GM19438 (cell line): Measurements from ENCODE around the gene ADAM19.

Source experiments
- ATAC-seq: cut with Tn5 transposase; IDR thresholded peaks from one replicate; pipeline ENCODE4 v1.9.1; 2021; ENCODE audit warnings: low read depth; ENCODE audit not compliant: unreplicated experiment

The ADAM19 gene

DNA sequence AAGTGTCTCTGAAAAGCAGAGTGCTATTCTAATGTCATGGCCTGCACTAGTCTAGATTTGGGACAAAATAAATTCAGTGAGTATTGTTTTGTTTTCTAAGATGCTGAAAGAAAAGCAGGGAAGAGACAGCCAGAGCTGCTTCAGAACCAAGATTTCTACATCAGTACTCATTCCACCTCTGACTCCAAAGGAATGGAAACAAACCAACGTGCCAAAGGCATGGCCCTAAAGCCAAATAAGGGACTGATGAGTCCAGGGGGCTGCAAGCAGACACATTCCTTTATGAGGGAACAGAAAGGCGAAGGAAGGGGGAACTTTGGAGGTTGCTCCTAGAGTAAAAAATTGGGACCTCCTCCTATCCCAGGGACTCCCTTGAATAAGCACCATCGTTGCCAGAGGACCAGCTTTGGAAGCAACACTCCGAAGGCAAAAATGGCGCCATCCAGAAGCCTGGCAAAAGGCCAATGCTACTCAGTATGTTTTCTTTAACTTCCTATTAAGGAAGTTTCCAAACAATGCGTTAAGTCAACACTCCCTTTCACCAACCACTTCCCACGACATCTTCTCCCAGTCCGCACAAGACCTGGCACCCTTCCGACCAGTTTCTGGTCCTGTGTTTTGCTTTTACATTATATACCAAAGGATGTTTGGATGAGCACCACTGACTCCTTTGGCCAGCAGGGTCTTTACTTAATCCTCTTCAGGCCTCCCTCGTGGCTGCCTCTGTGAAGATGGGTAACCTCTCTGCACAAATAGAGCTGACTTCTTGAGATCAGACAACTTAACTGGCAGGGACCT is 31.6 kb downstream of the ADAM19 start:
- ATAC-seq, result no peak

DNA sequence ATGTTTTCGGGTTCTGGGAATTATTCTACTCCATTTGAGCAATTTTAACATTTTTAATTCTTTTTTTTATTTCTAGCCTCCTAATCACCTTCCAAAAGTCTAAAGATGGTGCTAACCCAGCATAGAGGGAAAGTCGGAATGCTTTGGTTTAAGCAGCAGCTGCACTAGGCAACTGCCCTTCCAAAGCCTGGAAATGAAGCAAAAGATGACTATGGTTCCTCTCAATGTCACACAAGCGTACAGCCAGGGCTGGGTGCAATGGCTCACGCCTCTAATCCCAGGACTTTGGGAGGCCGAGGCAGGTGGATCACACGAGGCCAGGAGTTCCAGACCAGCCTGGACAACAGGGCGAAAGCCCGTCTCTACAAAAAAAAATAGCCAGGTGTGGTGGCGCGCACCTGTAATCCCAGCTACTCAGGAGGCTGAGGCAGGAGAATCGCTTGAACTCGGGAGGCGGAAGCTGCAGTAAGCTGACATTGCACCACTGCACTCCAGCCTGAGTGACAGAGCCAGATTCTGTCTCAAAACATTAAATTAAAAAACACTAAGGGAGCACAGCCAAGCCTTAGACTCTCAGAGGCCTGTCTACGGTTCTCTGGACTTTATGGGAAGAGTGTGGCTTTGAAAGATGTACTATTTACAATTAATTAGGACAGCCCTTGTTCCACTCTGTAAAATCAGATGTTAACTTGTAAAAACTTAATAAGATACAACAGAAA is 33.1 kb downstream of the ADAM19 start:
- ATAC-seq, result no peak

DNA sequence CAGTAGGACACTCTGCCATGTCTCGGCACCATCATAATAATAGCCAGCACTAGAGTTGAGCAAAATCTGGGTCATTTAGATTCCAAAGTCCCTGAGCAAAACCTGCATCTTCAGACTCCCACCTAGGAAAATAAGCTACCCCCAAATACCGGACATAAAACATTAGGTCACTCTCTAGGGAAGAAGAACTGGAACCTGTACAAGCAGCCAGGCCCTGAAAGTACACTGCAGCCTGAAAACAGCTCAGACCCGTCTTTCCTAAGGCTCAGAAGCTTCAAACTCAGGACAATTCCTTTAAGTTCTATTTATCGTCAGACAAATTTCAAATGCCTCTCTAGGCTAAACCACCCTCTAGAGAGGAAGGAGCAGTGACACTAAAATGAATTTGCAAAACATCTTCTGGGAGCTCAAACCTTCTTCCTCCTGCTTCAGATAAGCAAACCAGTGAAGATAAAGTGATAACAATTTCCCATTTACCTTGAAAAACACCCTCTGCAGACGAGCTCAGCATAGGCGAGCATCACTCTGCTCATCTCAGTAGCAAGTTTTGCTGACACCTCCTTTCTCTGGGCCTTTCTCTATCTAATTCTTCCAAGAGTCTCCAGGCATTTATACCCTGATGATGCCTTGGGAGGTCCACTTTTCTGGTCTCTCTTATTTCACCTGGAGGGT is 34.0 kb downstream of the ADAM19 start:
- ATAC-seq, result peak; percentile 13

DNA sequence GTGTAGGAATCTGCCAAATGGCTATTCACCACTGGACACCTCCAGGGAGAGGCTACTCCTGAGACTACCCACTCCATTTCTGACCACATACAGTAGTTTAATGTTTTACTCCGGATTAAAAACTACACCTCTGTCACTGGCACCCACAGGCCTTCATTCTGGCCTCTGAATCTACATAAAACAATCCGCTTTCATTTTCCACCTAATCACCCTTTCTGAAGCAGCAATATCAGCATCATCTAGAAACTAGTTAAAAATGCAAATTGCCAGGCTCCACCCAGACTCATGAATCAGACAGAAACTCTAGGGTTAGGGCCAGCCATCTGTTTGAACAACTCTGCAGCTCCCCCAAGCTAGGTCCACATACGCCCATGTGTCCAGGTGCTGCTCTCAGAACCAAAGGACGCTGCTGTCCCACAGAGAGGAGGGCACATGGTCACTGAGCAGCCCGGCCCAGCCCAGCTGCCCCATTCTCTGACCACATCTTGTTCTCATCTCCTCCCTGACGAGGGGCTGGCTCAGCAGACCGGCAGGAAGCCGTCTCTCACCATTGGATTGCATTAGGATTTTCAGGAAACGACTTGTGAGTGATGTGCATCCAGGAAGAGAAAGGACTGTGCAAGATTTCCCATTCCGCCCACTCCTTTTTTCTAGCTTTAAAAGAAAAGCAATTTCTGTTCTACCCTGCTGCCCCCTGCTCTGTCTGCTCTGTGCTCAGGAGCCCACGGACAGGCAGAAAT is 34.7 kb downstream of the ADAM19 start:
- peak; percentile 89 for ATAC-seq

DNA sequence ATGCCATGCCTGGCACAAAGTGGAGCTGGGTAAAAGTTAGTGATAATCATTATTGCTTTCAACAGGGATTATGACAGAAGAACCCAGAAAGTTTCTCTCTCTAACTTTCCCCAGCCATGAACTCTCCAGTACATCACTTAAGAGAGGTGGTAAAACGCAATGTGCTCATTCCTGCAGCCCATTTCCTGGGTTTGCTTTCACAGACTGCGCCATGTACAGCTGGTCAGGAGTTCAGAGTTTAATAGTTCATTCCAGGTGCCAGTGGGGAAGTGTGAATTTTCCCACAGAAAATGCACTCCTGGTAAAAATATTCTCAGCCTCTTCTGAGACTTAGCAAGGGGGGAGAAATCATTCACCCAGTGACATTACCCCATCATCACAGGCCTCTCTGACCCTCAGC is 35.5 kb downstream of the ADAM19 start:
- ATAC-seq, result no peak

DNA sequence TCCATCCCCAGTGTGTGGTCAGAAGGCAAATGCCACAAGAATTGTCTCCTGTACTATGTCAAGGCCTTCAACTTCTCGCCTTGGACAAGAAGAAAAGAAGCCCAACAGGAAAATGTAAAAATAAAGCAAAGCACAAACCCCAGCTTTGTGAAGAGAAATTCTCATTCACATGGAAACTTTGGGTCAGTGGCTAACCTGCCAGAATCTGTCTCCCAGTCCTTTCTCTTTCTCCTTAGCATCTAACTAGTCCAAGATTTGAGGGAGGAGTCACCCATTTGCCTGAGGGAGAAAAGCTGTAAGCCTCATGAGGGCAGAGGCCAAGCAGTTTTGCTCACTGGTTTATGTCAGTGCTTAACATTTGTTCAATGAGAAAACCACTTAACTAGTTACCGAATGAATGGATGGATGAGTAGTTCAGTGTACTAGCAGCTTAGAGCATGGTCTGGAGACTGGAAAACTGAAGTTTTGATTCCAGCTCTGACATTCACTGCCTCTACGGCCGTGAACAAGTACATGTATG is 36.0 kb downstream of the ADAM19 start:
- ATAC-seq, result no peak

DNA sequence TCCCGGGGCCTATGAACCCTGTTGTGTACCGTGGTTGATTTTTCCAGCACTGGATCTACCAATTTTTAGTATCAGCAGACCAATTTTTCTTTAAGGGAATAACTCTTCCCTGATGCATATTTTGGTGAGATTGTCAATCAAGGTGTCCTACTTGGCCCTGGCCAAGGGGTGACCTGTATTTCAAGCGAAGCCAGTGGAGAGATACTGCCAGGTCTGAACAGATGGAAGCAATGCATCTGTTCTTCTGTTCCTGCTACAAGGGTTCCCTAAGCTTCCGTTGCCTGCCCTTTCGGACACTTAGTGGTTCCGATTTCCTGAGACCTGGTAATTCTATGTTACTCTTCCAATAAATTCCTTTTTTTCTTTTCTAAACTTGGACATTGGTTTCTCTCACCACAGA is 37.3 kb downstream of the ADAM19 start:
- no peak for ATAC-seq

DNA sequence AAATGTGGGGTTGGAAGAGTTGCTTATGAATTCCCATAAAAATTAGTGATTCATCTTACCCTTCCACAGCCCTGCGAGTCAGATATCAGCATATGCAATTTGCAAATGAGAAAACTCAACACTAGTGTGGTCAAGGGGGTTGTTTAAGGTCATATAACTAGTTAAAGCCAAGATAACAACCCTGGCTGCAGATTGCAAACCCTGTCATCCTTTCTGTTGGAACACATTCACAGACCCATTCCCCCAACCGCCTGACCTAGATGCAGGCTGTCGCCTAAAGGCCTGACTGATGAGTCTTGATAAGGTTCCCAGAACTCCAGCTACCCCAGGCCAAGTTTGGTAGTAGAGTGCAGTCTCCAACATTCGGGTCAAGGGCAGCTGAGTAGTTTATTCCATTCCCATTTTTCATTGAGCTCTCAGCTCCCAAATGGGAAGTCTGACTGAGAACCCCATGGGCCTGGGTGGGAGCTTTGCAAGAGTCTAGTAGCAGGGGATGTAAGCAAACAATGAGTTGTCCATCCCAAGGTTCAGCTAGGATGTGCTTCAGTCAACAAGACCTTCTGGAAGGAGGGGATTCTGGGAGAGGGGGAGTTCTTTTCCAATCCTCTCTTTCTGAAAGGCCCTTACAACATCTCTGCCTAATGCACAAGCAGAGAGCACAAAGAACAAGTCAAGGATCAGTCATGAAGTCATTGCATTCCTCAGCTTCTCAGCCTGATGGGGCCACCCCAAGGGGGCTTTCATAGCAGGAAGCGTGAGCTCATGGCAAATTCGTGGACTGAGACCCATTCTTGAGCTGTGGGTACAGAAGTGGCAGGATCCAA is 40.3 kb downstream of the ADAM19 start:
- no peak for ATAC-seq

DNA sequence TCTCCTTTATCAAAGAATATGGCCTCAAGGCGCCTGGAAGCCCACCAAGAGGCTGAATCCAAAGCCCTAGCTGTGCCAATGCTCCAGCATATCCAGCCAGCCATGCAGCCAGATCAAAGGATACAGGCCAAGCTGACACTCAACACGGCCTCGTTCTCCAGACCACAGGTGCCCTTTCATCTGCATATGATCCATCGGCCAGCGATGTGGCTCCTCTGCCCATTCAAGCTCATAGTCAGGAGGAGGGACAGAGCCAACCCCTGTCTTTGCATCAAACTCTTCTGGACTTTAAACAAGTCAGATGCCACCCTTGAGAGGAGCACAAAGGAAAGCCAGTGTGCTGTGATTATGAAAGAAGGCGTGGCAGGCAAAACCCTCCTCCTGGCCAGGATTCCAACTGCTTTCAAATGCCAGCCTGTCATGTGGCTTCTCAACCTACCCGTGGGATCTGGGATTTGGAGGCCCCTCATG is 42.5 kb downstream of the ADAM19 start:
- ATAC-seq, result no peak

- no peak for ATAC-seq
Measured at GRCh38 chr5:157532022-157532421, 43.6 kb downstream of the ADAM19 start.

- no peak for ATAC-seq
Measured at GRCh38 chr5:157530226-157530972, 45.2 kb downstream of the ADAM19 start.

DNA sequence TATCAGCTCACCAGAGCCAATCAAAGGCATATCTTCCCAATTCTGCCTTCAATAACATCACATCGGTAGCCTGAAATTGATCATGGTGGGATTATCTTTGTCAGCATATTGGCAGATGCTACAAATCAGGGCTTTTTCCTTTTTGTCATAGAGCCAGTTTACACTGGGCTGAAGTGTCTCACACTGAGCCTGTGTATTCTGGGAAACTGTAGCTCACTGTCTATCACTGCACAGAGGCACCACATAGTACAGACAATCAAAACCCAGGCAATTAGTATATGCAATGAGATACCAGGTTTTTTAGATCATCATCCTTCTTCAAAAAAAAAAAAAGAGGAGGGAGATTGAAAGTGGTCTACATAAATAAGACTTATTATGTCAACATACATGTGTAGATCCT is 46.6 kb downstream of the ADAM19 start:
- no peak for ATAC-seq

GRCh38 chr5:157528036-157528632 is 47.4 kb downstream of the ADAM19 start:
- ATAC-seq, result no peak

DNA sequence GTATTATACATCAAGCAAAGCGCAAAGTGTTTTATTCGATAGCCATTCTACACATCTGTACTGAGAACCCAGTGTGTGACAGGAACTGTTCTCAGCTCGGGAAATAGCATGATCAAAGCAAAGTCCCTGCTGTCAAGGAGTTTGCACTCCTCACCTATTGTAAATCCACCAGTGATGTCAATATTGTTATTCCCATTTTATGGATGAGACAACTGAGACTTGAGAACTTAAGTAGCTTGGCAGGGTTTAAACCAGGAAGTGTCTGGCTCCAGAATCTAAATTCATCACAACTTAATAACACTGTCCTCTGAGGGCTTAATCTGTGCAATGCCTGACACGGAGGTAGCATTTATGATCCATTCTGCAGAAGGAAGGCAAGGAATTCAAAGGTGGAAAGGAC is 50.7 kb downstream of the ADAM19 start:
- no peak for ATAC-seq

DNA sequence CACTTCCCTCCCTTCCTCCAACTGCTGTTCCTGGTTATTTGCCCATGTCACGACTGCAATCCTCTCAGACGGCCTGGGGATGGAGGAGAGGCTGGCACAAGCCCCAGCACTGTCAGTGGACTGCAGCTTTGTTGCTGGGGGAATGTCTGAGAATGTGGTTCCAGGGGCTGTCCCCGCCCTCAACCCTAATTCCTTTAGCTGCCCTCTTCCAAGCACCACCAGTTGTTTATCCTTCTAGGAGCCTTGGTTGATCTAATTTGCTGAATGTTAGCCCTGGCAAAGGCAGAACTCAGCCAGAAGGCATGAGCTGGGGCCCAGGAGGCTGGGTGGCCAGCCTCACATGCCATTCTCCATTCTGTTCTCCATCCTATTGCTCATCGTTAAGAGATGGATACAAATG is 51.6 kb downstream of the ADAM19 start:
- no peak for ATAC-seq

- no peak for ATAC-seq
Measured at GRCh38 chr5:157521704-157522029, 53.9 kb downstream of the ADAM19 start.

DNA sequence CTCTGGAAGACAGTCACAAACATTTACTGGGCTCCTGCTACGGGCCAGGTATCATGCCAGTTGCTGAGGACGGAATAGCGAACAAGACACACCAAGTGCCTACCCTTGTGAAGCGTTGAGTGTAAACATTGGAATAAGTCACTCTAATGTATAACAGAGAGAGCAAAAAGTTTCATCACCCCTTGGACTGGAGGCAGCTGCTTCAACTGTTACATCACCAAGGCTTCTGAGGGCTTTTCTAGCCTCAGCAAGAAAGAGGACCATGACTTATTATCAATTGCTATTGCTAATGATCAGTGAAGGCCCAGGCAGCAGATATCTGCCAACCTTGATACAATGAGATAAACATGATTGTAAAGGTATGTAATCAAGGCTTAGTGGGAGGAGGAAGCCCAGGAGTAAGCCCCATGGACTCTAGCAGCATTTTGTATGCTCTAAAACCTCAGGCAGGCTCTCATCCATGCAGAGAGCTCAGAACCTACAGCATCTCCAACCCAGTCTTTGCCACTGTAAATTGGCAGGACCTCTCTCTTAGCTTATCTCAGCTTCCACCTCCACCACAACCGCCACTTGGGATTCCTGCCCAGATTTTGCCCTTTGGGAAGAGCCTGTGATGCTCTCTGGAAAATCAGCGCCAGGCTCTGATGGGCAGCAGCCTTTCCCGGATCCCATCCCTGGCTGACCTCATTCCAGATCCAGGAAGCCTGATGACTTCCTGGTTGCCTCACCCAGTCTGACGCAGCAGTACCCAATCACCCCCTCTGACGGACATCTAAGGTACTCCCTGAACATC is 54.5 kb downstream of the ADAM19 start:
- ATAC-seq, result no peak
